Prostate gland (tissue), 2 donors: ENCODE measurements around the gene KCNJ6.

ENCODE experiments used
- CTCF ChIP-seq, 4 experiments: fragments of 200-600 bp in 2 of 4; fragments of 450-650 bp in 2 of 4; sonication (generic) in 2 of 4; IDR thresholded peaks; 1 replicate in 3 of 4; 2 replicates in 1 of 4; pipeline ENCODE4 v1.5.1; 2016 to 2019; ENCODE audit warnings: antibody characterized with exemption in 4 of 4, mild to moderate bottlenecking in 2 of 4, moderate library complexity in 2 of 4
- POLR2A ChIP-seq: fragments of 450-650 bp; IDR thresholded peaks from one replicate; pipeline ENCODE4 v1.6.1; 2016; ENCODE audit warnings: antibody characterized with exemption, mild to moderate bottlenecking

DNA sequence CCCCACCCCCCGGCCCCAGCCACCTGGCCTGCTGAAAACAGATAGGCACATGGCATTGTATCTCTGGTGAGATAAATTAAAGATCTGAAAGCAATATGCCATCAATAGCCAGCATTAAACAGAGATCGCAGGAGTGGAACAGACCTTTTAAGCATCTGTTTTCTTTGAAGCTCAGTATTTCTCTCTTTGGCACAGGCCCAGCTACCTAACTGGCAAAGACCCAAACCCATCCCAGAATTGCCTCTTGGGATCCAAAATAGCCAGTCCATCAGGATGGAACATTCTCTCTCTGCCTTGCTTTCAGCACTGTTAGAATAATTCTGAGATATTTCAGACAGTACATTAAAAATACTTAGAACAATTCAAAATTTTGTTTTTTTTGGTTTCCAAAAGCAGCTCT lies 46.0 kb downstream of the KCNJ6 start:
- TF ChIP-seq CTCF (IDR thresholded peaks at IDR 0.05) (no peak), POLR2A (no peak)
